GM13976 (cell line): ENCODE data around the gene CGB8.

Experiments
- DNase-seq: peaks from one replicate; pipeline ENCODE4 v3.0.0; 2012; ENCODE audit warnings: low spot score
- CTCF ChIP-seq: IDR thresholded peaks from 2 replicates; pipeline ENCODE4 v1.5.1; 2012; ENCODE audit warnings: borderline replicate concordance, mild to moderate bottlenecking; ENCODE audit not compliant: insufficient read depth; ENCODE audit errors: extremely low read depth, missing control alignments, control extremely low read depth
- in situ Hi-C: fragments of 300-500 bp; cut with MboI; formaldehyde crosslinking; loops from one replicate; pipeline ENCODE4 v1.12.0; 2022; ENCODE audit warnings: low sequenced_read_pairs, mixed read lengths, inconsistent platforms; ENCODE audit not compliant: unreplicated experiment

The CGB8 gene

GRCh38 chr19:49006905-49007304, 42.0 kb downstream of the CGB8 start:
- no peak for DNase-seq
- TF ChIP-seq CTCF: no peak
- in situ Hi-C loops: no loop called here

- in situ Hi-C loops: no loop called here
- DNase-seq: no peak
- TF ChIP-seq CTCF: no peak
Observed at GRCh38 chr19:49004964-49005614, 43.8 kb downstream of the CGB8 start.

- no peak for TF ChIP-seq CTCF
- DNase-seq: no peak
- in situ Hi-C loops: no loop called here
Observed at GRCh38 chr19:49004133-49004532, 44.8 kb downstream of the CGB8 start.

- peak; percentile 72 for DNase-seq
- TF ChIP-seq CTCF: peak; percentile 64
- in situ Hi-C loops: no loop called here
Observed at GRCh38 chr19:48999481-49000325, 49.2 kb downstream of the CGB8 start.

- in situ Hi-C loops: no loop called here
- peak; percentile 60 for DNase-seq
- peak; percentile 46 for TF ChIP-seq CTCF
Observed at GRCh38 chr19:48997972-48998371, 50.9 kb downstream of the CGB8 start.
